Tibial nerve (tissue), 3 donors: ENCODE results near the gene CCDC40.

Experiments
- POLR2A ChIP-seq, 2 donors: fragments of 450-650 bp; IDR thresholded peaks; one replicate each; pipeline ENCODE4 v1.6.1; 2017; ENCODE audit warnings: antibody characterized with exemption in 2 of 2, mild to moderate bottlenecking in 2 of 2, moderate library complexity in 2 of 2
- TF ChIP-seq, protein P1 (sequence below), 5 experiments: fragments of 200-600 bp in 3 of 5; fragments of 450-650 bp in 2 of 5; sonication (generic) in 3 of 5; IDR thresholded peaks; one replicate each; pipeline ENCODE4 v1.5.1; 2016 to 2019; ENCODE audit warnings: antibody characterized with exemption in 5 of 5, mild to moderate bottlenecking in 3 of 5, moderate library complexity in 2 of 5

DNA sequence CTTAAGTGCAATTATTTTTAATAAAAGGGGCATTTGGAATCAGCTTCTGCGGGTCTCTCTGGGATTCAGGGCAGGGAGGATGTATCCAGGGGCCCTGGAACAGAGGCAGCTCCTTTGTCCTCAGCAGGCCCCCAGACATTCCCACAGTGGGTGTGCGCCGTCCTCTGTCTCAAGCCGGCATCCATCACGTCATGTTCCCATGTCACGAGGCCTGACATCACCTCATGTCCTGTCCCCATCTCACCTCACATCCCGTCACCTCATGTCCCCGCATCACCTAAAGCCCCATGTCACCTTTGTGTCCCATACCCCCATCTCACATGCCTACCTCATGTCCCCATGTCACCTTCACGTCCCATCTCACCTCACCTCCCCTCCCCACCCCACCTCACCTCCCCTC, 83.4 kb downstream of the CCDC40 start:
- TF ChIP-seq POLR2A (IDR thresholded peaks at IDR 0.05): no peak
- TF ChIP-seq, protein P1, sequence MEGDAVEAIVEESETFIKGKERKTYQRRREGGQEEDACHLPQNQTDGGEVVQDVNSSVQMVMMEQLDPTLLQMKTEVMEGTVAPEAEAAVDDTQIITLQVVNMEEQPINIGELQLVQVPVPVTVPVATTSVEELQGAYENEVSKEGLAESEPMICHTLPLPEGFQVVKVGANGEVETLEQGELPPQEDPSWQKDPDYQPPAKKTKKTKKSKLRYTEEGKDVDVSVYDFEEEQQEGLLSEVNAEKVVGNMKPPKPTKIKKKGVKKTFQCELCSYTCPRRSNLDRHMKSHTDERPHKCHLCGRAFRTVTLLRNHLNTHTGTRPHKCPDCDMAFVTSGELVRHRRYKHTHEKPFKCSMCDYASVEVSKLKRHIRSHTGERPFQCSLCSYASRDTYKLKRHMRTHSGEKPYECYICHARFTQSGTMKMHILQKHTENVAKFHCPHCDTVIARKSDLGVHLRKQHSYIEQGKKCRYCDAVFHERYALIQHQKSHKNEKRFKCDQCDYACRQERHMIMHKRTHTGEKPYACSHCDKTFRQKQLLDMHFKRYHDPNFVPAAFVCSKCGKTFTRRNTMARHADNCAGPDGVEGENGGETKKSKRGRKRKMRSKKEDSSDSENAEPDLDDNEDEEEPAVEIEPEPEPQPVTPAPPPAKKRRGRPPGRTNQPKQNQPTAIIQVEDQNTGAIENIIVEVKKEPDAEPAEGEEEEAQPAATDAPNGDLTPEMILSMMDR (IDR thresholded peaks at IDR 0.05): no peak
